ENCODE data around the gene CDON.
A peak's percentile ranks its signal among the peaks of the same experiment; 100 is the strongest.

CDON gene

DNA sequence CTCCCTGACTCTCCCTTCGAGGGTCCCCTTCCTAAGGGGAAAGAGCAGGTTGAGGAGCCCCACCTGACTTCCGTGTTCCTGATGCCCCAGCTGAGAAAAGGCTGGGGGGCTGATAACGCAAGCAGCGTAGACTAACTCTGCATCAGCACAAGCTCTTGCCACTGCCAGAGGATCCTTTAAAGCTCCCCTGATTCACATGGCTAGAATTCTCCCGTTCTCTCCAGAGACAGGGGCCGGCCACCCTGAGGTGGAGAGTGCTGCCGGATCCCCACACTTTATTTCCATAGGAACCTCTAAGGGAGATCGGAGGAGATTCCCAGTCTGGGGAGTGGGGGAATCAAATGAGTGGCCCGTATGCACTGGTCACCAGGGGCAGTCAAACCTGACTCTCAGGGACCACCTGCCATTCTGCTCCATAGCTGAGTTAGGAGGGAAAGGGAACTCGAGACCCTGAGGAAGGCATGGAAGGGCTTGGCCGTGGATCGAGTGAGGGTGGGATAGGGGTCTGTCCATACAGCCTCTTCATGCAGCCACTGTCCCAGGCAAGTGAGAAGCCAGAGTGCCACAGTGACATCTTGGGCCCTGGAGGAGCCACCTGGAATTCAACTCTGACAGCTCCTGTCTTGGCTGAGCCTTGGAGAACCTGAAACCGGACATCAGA lies 118.2 kb downstream of the CDON start:
- DNase-seq (ENCODE audit: low spot score), result no peak

DNA sequence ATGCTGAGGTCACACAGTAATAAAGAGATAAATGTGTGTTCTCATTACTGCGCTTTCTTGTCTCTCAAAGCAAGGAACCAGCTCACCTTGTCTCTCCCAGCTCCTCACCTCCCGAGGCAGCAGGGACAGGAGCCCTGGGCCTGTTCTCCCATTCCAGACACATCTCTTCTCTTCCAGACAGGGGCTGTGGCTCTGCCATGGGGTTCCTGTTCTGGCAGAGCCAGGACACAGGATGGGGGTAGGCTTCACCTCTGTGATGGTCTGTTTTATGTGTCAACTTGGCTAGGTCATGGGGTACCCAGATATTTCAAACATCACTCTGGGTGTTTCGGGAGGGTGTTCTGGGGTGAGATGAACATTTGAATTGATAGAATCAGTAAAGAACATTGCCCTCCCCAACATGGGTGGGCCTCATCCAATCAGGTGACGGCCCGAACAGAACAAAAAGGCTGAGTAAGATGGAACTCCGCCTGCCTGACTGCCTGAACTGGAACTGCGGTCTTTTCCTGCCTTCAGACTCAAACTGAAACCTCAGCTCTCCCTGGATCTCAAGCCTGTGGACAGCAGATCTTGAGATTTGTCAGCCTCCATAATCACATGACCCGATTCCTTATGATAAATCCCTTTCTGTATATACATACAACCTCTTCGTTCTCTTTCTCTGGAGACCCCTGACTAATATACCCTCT lies 118.9 kb downstream of the CDON start:
- no peak for DNase-seq (ENCODE audit: low spot score)

DNA sequence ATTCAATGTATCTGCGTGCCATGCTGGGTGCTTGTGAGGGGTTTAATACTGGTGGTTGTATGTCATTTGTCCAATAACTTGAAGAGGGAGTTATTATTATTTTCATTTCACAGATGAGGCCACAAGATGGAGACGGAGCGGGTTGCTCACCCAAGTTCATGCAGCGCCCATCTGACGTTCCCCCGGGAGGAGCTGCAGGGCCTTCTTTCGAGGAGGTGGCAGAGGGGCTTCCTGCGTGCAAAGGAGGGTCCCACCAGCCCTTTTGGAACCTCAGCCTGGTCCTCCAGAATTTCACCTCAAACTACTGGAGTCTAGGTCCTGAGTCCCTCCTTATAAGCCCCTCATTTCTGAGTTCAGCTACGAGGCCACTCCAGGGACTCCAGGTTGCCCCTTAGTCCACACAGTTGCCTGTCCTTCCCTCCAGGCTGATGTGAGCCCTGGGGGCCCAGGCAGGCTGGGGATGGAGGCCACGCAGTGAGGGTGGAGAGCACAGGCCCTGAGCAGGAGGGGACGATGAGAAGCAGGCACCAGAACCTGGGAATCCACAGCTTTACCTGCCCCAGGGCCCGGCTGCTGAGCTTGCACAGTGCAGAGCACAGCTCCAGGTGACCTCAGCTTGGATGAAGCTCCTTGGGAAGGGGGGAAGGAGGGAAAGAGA lies 119.8 kb downstream of the CDON start:
- DNase-seq (ENCODE audit: low spot score), result no peak

DNA sequence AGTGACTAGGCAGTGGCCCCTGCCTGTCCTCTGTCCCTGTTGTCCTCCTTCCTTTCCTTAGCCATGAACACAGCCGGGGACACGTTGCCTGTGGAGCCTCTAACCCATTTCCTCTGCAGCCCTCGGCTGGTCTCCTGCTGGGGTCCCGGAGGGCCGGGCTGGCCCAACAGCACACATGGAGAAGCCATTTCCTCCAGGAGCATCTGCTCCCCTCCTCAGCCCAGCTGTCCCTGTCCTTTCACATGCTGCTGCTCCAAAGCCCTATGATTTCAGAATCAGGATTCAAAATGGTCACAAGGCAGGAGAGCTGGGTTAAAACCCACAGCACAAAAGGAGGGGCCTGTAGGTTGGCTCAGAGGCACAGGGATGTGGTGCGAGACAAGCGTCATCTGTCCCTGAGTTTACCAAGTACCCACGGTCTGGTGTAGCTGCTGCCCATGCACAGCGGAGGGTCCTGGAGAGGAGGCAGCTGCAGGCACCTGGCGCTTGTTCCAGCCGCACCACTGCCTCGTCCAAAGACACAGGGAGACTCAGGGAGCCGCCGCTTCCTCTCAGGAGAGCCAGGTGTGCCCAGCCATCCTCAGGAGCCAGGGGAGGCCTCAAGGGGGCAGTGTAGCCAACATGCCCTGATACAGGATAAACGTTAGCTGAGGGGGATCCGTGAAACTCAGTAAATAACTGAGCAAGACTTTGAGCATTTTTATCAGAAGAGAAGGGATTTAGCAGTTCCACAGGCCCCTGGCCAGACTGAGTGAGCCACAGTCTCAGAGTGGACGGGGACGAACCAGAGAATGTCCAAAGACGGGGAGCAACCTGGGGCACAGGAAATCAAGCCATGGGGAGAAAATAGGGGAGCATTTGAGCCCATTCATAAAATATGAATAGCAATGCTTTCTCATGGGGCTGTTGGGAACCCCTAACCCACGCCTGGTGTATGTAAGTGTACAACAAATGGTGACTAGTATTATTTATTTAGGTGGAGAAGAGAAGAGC lies 120.8 kb downstream of the CDON start:
- DNase-seq (ENCODE audit: low spot score), result peak; percentile 51

DNA sequence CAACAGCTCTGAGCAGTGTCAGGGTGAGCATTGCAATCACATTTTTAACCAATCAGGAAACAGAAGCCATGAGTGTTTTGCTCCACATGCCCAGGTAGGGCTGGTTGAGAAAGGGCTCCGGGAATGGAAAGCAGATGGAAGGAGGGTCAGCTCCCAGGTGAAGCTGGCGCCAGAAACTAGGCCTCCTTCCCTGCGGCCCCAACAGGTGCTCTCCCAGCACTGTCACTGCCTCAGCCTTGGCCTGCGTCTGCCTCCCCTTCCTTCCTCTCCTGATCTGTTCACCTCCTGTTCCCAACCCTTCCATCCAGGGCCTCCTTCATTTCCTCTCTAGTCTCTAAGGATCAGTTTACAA lies 121.4 kb downstream of the CDON start:
- DNase-seq (ENCODE audit: low spot score), result no peak

DNA sequence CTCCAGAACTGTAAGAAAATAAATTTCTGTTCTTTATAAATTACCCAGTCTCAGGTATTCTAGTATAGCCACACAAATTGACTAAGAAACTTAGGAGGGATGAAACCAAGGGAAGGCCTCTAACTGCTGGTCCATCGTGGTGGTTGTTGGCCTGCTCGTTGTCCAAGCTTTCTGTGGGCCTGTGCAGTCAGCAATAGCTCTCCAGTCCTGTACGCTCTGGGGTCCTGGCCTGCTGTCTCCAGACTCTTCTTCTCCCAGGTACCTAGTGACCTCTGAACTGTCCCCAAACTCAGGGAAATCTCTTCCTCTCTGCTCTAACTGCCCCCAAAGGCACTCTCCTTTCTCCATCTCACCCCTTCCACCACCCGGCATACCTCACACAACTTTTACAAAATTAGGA lies 122.5 kb downstream of the CDON start:
- DNase-seq (ENCODE audit: low spot score), result no peak

DNA sequence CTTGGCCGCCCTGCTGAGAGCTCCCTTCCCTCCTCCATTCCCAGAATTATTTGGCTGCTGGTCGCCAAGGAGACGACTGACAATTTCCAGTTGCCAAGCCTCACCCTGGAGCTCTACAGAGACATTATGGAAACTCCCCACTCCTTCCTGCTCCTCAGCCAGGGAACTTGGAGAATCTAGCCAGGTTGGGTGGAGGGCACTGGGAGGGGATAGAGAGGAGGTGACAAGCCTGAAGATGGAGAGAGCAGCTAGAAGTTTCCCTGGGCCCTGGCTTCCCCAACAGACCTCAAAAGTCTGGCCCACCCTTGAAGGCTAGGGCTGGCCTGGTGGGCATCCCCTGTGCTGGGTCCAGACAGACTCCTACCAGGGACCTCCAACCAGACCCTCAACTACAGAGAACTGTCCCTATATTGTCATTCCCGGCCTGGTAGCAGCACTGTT lies 123.6 kb downstream of the CDON start:
- no peak for DNase-seq (ENCODE audit: low spot score)

DNA sequence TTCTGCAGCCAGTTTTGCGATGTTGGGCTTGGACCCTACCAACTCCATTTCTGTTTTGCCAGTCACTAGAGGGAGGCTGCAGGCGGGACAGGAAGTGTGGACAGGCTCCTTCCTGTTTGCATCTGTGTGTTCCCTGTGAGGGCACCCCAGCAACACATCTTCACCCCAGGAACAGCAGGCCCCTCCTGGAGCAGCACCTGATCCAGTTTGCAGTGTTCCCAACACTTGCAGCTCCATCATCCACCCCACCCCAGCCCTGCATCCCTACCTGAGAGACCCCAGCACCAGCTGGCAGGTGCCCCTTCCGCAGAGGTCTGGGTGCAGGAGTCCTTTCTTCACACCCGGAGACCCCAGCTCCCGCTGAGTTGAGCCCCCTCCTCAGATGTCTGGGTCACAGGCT lies 124.2 kb downstream of the CDON start:
- DNase-seq (ENCODE audit: low spot score), result no peak

DNA sequence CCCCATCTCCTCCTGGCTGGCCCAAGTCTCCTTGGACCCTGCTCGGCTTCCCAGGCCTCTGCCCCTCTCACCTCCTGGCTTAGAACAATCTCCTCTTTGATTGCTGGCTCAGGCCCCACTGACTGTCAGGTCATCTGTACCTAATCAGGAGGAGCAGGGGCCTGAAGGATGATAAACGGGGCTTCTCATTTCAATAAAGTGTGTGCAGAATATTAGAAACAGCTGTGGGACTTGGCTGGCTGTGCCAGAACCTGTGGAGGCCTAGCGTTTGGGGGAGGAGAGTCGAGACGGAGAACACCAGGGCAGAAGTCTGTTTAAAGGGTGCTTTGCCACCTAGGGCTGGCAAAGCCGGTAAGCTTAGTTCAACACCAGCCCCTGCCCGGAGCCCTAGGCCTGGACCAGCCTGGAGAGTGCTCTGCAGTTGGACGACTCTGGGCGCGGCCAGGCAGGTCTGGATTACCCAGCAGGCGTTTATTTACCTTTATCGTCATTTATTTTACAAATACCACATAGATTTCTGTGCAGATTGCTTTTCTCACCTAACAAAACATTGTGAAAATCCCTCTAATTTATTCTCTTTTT lies 127.0 kb downstream of the CDON start:
- DNase-seq (ENCODE audit: low spot score), result no peak

DNA sequence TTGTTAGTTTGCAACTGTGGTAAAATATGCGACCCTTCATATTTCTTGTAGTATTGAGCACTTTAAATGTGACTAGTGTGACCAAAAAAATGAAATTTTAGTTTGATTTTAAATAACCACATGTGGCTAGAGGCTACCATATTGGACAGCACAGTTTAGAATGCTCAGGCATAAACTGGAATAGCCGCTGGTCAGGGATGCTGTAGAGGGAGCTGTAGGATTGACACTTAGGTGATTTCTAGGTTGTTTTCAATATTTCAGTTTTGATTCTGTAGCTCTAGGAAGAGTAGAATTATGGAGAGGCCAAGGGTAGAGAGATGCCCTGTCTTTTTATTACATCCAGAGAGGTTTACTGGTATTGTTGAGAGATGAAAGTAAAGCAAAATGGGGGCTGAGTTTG lies 127.6 kb downstream of the CDON start:
- no peak for DNase-seq (ENCODE audit: low spot score)

DNA sequence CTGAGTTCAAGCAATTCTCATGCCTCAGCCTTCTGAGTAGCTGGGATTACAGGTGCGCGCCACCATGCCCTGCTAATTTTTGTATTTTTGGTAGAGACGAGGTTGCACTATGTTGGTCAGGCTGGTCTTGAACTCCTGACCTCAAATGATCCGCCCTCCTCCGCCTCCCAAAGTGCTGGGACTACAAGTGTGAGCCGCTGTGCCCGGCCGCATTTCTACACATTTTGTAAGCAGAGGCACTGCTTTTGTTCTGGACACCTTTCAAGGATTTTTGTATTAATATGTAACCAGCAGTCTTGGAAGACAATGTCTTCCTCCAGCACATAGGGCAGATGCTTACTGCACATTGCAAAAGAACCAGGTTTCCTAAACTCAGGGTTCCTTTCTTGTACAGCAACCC lies 128.2 kb downstream of the CDON start:
- DNase-seq (ENCODE audit: low spot score), result no peak

DNA sequence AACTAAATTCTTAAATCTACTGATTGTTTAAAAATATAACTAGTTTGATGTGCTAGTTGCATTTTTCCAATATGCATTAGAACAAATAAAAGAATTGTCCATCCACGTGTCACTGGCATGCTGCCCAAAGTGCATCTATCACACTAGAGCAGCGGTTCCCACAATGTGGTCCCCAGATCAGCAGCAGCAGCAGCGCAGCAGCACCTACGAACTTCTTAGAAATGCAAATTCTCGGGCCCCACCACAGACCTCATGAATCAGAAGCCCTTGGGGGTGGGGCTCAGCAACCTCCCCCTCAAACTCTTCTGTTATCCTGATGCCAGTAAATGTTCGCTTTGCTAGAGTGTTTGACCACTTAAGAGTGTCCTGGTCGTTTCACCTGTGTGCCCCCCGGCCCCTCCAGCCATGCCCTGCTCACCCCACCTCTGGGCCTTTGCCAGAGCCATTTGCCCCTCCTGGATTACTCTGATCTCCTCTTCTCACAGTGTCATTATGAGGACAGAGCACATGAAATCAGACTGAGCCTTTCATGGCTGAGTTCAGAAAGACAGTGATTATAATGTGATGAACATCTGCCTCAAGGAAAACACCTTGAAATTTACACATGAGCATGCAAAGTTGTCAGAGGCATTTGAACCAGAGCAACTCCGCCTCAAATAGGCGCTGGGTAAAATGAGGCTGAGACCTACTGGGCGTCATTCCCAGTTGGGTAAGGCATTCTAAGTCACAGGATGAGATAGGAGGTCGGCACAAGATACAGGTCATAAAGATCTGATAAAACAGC lies 129.4 kb downstream of the CDON start:
- no peak for DNase-seq (ENCODE audit: low spot score)

DNA sequence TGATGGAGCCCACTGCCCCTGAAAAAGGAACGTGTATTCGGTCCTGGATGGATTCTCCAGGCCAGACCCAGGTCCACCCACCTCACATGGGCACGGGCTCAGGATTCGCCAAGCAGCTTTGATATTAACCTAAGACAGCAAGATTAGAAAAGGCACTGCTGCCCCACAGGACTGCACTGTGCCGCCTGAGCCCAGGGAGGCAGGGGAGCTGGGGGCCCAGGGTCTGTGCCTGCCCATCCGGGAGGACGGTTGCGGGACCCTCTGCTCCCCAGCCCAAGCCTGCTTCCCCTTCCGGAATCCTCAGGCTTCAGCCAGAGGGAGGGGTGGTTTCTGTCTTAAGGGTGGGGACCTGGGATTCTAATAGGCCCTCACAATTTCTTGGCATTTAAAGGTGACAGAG lies 130.4 kb downstream of the CDON start:
- no peak for DNase-seq (ENCODE audit: low spot score)

DNA sequence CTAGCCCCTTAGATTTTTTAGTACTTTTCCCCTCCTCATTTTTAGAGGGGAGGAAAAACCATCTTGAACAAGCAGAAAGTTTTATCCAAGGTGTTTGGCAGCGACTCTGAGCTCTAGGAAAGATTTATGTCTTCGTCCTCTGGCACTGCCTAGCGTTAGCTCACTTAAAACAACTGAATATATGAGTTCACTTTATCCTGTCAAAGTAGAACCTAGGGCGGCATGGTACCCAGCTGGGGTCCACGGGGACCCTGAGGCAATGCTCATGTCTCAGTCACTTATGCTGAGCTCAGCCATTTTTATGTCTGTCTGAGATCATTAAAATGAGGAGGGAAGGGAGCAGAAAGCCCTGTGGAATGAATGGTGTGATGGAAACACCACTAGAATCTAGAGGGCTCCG lies 131.0 kb downstream of the CDON start:
- no peak for DNase-seq (ENCODE audit: low spot score)

DNA sequence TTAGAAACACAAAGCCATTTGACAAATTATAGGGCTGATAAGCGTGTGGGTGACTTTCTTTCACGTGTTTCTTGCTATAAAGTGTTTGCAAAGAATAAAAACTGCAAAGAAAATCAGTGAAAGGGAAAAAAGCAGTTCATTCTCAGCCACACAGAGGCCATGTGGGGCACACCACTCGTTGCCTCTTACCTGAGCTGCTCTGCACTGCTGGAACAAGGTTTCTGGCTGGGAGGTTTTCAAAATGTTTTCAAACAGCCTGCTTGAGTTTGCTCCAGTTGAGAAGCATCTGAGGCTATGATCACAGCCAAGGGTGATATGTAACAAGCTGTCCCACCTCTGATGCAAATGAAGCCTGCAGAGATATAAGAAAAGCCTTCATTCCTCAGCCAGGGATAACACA lies 131.6 kb downstream of the CDON start:
- DNase-seq (ENCODE audit: low spot score), result no peak

DNA sequence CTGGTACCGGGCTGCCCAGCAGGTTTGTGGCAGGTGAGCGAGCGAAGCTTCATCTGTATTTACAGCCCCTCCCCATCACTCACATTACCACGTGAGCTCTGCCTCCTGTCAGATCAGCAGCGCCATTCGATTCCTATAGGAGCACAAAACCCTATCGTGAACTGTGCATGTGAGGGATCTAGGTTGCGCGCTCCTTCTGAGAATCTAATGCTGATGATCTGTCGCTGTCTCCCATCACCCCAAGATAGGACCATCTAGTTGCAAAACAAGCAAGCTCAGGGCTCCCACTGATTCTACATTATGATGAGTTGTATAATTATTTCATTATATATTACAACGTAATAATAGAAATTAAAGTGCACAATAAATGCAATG lies 132.6 kb downstream of the CDON start:
- DNase-seq (ENCODE audit: low spot score), result no peak

DNA sequence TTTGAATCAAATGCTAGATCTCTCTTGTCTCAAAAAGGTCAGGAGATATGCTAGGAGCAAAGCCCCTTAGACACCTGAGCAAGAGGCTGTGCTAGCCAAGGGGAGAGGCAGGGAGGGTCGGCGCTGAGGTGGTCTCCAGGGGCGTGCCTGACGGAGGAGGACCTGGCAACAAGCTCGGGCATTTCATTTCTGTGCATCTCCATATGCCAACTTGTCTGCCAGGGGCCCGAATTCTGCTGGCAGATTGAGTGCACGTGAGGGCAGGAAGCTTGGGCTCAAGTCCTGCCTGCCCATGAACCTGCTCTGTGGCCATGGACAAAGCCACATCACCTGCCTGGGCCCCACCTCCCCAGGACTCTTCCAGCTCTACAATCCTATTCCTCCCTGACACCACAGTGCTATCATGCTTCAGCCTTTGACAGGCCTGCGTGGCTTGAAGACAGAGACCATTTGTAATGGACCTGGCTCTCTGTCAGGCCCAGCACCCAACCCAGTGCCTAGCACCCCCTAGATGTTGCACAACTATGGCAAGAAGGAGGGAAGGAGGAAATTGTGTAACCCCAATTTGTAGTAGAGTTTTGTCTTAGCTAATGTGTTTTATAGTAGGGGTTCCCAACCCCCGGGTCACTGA lies 133.1 kb downstream of the CDON start:
- DNase-seq (ENCODE audit: low spot score), result no peak

DNA sequence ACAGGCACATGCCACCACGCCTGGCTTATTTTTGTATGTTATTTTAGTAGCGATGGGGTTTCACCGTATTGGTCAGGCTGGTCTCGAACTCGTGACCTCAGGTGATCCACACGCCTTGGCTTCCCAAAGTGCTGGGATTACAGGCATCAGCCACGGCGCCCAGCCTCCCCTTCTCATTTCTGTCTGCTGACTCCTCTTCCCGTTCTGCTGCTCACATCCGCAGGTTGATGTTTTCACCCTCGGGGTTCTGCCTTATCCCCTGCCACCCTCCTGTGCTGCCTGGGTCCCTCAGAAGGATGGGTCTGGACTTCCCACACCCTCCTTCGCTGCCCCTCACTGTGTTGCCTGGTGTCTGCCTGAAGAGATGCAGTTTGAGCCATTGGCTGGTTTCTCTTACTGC lies 136.0 kb downstream of the CDON start:
- no peak for DNase-seq (ENCODE audit: low spot score)

DNA sequence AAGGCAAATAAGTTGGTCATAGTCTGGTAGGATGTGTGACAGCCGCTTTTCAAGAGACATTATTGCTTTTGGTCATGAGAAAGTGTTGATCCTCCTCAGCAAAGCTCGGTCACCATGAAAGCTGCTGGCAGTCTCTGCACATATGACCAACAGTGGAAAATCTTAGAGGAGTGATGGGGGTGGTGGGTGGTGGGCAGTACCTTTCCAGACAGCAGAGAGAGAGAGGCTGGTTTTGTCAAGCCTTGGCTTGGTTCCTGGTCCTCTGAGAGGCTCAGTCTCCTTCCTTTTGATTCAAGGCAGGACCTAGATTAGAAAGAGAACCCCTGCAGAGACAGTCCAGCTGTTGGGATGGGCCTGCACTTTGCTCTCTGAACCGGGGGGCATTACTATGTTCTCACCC lies 136.9 kb downstream of the CDON start:
- DNase-seq (ENCODE audit: low spot score), result no peak

DNA sequence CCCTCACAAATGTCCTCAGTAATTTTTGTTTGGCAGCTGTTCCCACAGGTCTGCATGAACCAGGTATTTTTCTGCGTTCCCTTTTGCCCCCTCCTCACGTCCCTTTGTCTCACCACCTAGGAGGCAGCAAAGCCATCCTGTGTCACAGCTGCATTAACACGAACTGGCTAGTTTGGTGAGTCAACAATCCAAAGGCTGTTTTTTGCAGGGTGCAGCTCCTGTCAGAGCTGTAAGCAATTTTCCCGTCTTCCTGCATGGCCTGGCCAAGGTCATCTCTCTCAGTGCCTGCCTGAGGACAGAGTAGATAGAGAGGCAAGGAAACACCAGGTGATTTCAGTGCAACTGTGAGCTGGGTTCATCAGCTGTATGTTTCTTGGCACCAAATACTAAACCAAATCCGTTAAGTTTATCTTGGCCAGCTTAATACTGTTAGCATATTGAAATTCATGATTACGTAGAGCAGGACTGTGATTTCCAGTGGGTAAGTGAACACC lies 137.4 kb downstream of the CDON start:
- DNase-seq (ENCODE audit: low spot score), result no peak
